OCI-LY1 (cell line): ENCODE results near the gene LAMA3.

Experiments
- H2AFZ ChIP-seq: fragments of 200-600 bp; sonication (generic), shearing (Covaris generic); 2 replicates; pipeline ENCODE4 v1.6.0; 2014; ENCODE audit warnings: antibody characterized with exemption, mild to moderate bottlenecking, low read length
- H3F3A ChIP-seq: fragments of 200-600 bp; sonication (generic), shearing (Covaris generic); 2 replicates; pipeline ENCODE4 v1.6.0; 2014; ENCODE audit warnings: mild to moderate bottlenecking, antibody characterized with exemption, low read length, moderate library complexity; ENCODE audit not compliant: insufficient read depth
- H3K27ac ChIP-seq: fragments of 200-600 bp; sonication (generic); 2 replicates; pipeline ENCODE4 v1.5.1; 2014; ENCODE audit warnings: low read length, mixed run types, mild to moderate bottlenecking, low read depth; ENCODE audit not compliant: poor library complexity, severe bottlenecking
- H3K27me3 ChIP-seq: fragments of 200-600 bp; sonication (generic); 2 replicates; pipeline ENCODE4 v1.6.0; 2014; ENCODE audit warnings: antibody characterized with exemption, mild to moderate bottlenecking, low read length, moderate library complexity; ENCODE audit not compliant: insufficient read depth
- H3K36me3 ChIP-seq: fragments of 200-600 bp; sonication (generic); 2 replicates; pipeline ENCODE4 v1.6.1; 2014; ENCODE audit warnings: mild to moderate bottlenecking, antibody characterized with exemption, low read length, moderate library complexity, mixed read lengths; ENCODE audit not compliant: insufficient read depth
- H3K4me1 ChIP-seq: fragments of 200-600 bp; sonication (generic); 2 replicates; pipeline ENCODE4 v1.5.1; 2014; ENCODE audit warnings: mild to moderate bottlenecking, low read length, moderate library complexity; ENCODE audit not compliant: insufficient read depth, severe bottlenecking
- H3K4me2 ChIP-seq: fragments of 200-600 bp; sonication (generic), shearing (Covaris generic); 2 replicates; pipeline ENCODE4 v1.6.1; 2014; ENCODE audit warnings: low read length
- H3K4me3 ChIP-seq: fragments of 200-600 bp; sonication (generic); 2 replicates; pipeline ENCODE4 v1.5.1; 2014; ENCODE audit warnings: low read length, low read depth, mild to moderate bottlenecking, mixed read lengths; ENCODE audit not compliant: poor library complexity, severe bottlenecking
- H3K79me2 ChIP-seq: fragments of 200-600 bp; shearing (Covaris generic); 2 replicates; pipeline ENCODE4 v1.6.1; 2016; ENCODE audit warnings: mixed run types, low read length, mixed read lengths; ENCODE audit not compliant: insufficient read depth
- H3K9ac ChIP-seq: fragments of 200-600 bp; sonication (generic), shearing (Covaris generic); 2 replicates; pipeline ENCODE4 v1.6.1; 2014; ENCODE audit warnings: mild to moderate bottlenecking, low read length, mixed read lengths
- H3K9me2 ChIP-seq: fragments of 200-600 bp; sonication (generic), shearing (Covaris generic); 2 replicates; pipeline ENCODE4 v1.6.1; 2014; ENCODE audit warnings: low read depth, mild to moderate bottlenecking, low read length, mixed read lengths
- H3K9me3 ChIP-seq: fragments of 200-600 bp; shearing (Covaris generic); 2 replicates; pipeline ENCODE4 v1.6.1; 2014; ENCODE audit warnings: low read length, mixed read lengths
- H4K20me1 ChIP-seq: fragments of 200-600 bp; sonication (generic), shearing (Covaris generic); 2 replicates; pipeline ENCODE4 v1.6.0; 2016; ENCODE audit warnings: mild to moderate bottlenecking, low read length; ENCODE audit not compliant: insufficient read depth
- CTCF ChIP-seq: fragments of 200-600 bp; sonication (generic), shearing (Covaris generic); IDR thresholded peaks from 2 replicates; pipeline ENCODE4 v1.5.1; 2017; ENCODE audit warnings: mild to moderate bottlenecking, antibody characterized with exemption, low read length, moderate library complexity, mixed read lengths
- EZH2 ChIP-seq: fragments of 200-600 bp; sonication (generic), shearing (Covaris generic); IDR thresholded peaks from 2 replicates; pipeline ENCODE4 v1.8.0; 2017; ENCODE audit warnings: borderline replicate concordance, mixed run types, mild to moderate bottlenecking, antibody characterized with exemption, low read length, moderate library complexity, mixed read lengths

The LAMA3 gene

GRCh38 chr18:23856466-23857163, 167.4 kb downstream of the LAMA3 start:
- Histone ChIP-seq H3K36me3 (no peaks in the 10 kb centered on the region), H3K4me2 (no peak overlapping the region)
- no peak for TF ChIP-seq CTCF
- no peak for TF ChIP-seq EZH2

GRCh38 chr18:23857164-23857552, 167.9 kb downstream of the LAMA3 start:
- H3K9me3 ChIP-seq: no peaks in the 10 kb centered on the region
- no peaks in the 10 kb centered on the region for H3K27me3 ChIP-seq
- H3K36me3 ChIP-seq: no peaks in the 10 kb centered on the region
- H2AFZ ChIP-seq: no peak overlapping the region
- H3K79me2 ChIP-seq: no peaks in the 10 kb centered on the region
- H4K20me1 ChIP-seq: no peaks in the 10 kb centered on the region
- TF ChIP-seq CTCF: no peak
- no peak for TF ChIP-seq EZH2
- H3K4me2 ChIP-seq: no peak overlapping the region
- H3K9ac ChIP-seq: no peak overlapping the region
- no peaks in the 10 kb centered on the region for H3F3A ChIP-seq
- H3K4me1 ChIP-seq: peaks cover 10% of the 10 kb centered on the region
- no peaks in the 10 kb centered on the region for H3K9me2 ChIP-seq
- no peak overlapping the region for H3K4me3 ChIP-seq
- H3K27ac ChIP-seq: no peak overlapping the region

More at GRCh38 chr18:23856466-23857163, 167.4 kb downstream of the LAMA3 start:
- no peaks in the 10 kb centered on the region for H3K27me3 ChIP-seq
- H3F3A ChIP-seq: no peaks in the 10 kb centered on the region
- H3K79me2 ChIP-seq: no peaks in the 10 kb centered on the region
- no peaks in the 10 kb centered on the region for H4K20me1 ChIP-seq
- H3K27ac ChIP-seq: no peak overlapping the region
- no peak overlapping the region for H3K4me3 ChIP-seq
- no peak overlapping the region for H3K9ac ChIP-seq
- no peaks in the 10 kb centered on the region for H3K9me2 ChIP-seq
- no peak overlapping the region for H2AFZ ChIP-seq
- no peaks in the 10 kb centered on the region for H3K9me3 ChIP-seq
- peaks cover 7% of the 10 kb centered on the region for H3K4me1 ChIP-seq

DNA sequence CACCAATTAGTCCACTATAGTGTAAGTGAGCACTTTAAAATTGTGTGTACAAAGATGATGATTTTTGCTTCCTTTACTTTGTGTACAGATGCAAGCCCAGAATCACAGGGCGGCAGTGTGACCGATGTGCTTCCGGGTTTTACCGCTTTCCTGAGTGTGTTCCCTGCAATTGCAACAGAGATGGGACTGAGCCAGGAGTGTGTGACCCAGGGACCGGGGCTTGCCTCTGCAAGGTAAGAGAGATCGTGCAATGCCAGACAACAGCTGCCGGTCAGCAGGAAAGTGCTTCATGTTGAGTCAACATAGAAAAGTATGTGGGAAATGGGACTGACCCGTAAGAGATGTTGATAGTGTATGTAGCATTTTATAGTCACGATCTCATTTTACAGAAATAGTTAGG, 168.5 kb downstream of the LAMA3 start:
- H3K4me1 ChIP-seq: peaks cover 10% of the 10 kb centered on the region
- no peaks in the 10 kb centered on the region for H3K9me2 ChIP-seq
- H3K9me3 ChIP-seq: no peaks in the 10 kb centered on the region
- no peaks in the 10 kb centered on the region for H3K79me2 ChIP-seq
- no peaks in the 10 kb centered on the region for H3F3A ChIP-seq
- no peak overlapping the region for H2AFZ ChIP-seq
- H3K9ac ChIP-seq: no peak overlapping the region
- H3K36me3 ChIP-seq: no peaks in the 10 kb centered on the region
- TF ChIP-seq CTCF: no peak
- no peak for TF ChIP-seq EZH2
- H4K20me1 ChIP-seq: no peaks in the 10 kb centered on the region
- H3K27me3 ChIP-seq: no peaks in the 10 kb centered on the region
- no peak overlapping the region for H3K4me2 ChIP-seq
- no peak overlapping the region for H3K4me3 ChIP-seq
- H3K27ac ChIP-seq: no peak overlapping the region
